Measurements from ENCODE around the gene SPPL2B. TPM values are rescaled to one million over a fixed set of nuclear protein-coding genes. Genes with fewer than 3 reads are reported as not detected.

The SPPL2B gene
- total RNA-seq, 4 donors from 2014 or later = 18.1 to 27.7 (median 23.2) TPM

DNA sequence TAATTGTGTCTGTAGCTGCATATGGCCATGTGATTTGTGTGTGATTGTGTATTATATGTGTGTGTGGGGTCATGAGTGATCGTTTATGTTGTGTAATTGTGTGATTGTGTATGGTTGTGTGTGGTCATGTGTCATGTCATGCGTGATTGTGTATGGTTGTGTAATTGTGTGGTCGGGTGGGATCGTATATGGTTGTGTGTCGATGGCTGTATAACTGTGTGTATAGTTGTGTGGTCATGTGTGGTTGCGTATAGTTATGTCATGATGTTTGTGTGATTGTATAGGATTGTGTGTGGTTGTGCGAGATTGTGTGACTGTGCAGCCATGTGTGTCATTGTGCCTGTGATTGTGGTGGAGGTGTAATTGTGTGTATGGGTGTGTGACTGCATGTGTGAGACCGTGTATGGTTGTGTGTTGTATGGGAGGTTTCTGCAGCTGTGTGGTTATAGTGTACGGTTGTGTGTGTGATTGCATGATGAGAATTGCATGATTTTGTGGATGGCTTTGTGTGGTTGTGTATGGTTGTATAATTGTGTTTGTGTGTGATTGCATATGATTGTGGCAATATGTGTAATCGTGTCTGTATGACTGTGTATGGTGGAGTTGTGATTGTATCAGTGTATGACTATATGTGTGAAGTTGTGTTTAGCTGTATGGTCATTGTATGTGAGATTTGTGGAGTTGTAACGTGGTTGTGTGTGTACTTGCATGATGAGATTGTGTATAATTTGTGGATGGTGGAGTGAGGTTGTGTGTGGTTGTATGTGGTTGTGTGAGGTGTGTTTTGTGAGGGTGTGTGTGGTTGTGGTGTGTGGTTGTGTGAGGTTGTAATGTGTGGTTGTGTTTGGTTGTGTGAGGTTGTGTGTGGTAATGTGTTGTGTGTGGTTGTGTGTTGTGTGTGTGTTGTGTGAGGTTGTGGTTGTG is 33.8 kb downstream of the SPPL2B start:
- in situ Hi-C loops (cut with MboI; ENCODE audit: low sequenced_read_pairs in 4 of 4) (no loop called here), intact Hi-C loops (cut with DNase I; ENCODE audit: low total_unique reads) (no loop called here)
- Histone ChIP-seq H3K4me3 (no peak overlapping the region), H3K36me3 (no peaks in the 10 kb centered on the region), H3K27me3 (peaks cover 33 to 44% (median 43%) of the 10 kb centered on the region in 3 donors), H3K9me3 (no peaks in the 10 kb centered on the region), H3K4me1 (no peaks in the 10 kb centered on the region), H3K27ac (no peak overlapping the region)
- ATAC-seq (no peak), DNase-seq (no peak)
- TF ChIP-seq, protein P1, sequence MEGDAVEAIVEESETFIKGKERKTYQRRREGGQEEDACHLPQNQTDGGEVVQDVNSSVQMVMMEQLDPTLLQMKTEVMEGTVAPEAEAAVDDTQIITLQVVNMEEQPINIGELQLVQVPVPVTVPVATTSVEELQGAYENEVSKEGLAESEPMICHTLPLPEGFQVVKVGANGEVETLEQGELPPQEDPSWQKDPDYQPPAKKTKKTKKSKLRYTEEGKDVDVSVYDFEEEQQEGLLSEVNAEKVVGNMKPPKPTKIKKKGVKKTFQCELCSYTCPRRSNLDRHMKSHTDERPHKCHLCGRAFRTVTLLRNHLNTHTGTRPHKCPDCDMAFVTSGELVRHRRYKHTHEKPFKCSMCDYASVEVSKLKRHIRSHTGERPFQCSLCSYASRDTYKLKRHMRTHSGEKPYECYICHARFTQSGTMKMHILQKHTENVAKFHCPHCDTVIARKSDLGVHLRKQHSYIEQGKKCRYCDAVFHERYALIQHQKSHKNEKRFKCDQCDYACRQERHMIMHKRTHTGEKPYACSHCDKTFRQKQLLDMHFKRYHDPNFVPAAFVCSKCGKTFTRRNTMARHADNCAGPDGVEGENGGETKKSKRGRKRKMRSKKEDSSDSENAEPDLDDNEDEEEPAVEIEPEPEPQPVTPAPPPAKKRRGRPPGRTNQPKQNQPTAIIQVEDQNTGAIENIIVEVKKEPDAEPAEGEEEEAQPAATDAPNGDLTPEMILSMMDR (IDR thresholded peaks at IDR 0.05 in 4 of 5, conservative IDR thresholded peaks at IDR 0.05 in 1 of 5) = no peak
- no peak for TF ChIP-seq POLR2A (IDR thresholded peaks at IDR 0.05)

DNA sequence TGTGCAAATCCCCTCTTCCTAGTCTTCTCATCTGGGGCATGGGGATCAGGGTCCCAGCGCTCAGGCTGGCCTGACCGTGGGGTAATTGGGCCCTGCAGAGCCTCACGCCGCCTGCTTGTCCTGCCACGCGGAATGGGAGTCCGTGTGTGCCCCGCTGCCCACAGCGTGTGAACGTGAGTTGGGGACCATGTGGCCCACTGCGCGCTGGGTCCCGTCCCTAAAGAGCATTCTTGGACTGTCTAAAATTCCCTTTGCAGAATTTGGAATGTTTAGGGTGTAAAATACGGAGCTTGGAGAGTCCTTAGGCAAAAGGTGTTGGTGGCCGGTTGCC is 34.5 kb downstream of the SPPL2B start:
- Histone ChIP-seq H3K9me3 (no peaks in the 10 kb centered on the region), H3K4me1 (no peaks in the 10 kb centered on the region), H3K27me3 (peaks cover 33 to 44% (median 43%) of the 10 kb centered on the region in 3 donors), H3K27ac (no peak overlapping the region), H3K36me3 (no peaks in the 10 kb centered on the region), H3K4me3 (no peak overlapping the region)
- TF ChIP-seq, protein P1 (IDR thresholded peaks at IDR 0.05 in 4 of 5, conservative IDR thresholded peaks at IDR 0.05 in 1 of 5) = no peak
- TF ChIP-seq POLR2A (IDR thresholded peaks at IDR 0.05) = no peak
- intact Hi-C loops (cut with DNase I; ENCODE audit: low total_unique reads) = no loop called here
- in situ Hi-C loops (cut with MboI; ENCODE audit: low sequenced_read_pairs in 4 of 4) = no loop called here
- no peak for DNase-seq
- ATAC-seq = no peak

DNA sequence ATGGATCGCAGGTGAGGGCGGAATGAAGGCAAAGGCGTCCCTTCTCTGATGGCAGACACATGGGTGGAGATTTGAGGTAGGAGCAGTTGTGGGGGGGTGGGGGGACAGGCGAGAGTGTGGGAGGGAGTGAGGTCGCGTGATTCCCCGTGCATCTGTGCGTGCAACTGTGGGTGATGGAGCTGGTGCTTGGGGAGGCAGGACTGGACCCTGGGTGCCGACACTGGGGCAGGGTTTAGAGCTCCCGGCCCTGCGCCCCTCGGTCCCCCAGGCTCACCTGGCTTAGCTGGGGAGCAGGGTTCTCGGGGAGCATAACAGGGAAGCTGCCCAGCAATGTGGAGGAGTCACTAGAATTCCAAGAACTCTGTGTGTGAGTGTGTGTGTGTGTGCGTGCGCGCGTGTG is 34.9 kb downstream of the SPPL2B start:
- H3K27ac ChIP-seq = no peak overlapping the region
- intact Hi-C loops (cut with DNase I; ENCODE audit: low total_unique reads) (no loop called here), in situ Hi-C loops (cut with MboI; ENCODE audit: low sequenced_read_pairs in 4 of 4) (no loop called here)
- DNase-seq = no peak
- no peak overlapping the region for H3K4me3 ChIP-seq
- H3K27me3 ChIP-seq = peaks cover 33 to 44% (median 43%) of the 10 kb centered on the region in 3 donors
- no peaks in the 10 kb centered on the region for H3K36me3 ChIP-seq
- H3K4me1 ChIP-seq = no peaks in the 10 kb centered on the region
- no peak for ATAC-seq
- H3K9me3 ChIP-seq = no peaks in the 10 kb centered on the region
- TF ChIP-seq, protein P1 (IDR thresholded peaks at IDR 0.05 in 4 of 5, conservative IDR thresholded peaks at IDR 0.05 in 1 of 5) = no peak
- TF ChIP-seq POLR2A (IDR thresholded peaks at IDR 0.05) = no peak

DNA sequence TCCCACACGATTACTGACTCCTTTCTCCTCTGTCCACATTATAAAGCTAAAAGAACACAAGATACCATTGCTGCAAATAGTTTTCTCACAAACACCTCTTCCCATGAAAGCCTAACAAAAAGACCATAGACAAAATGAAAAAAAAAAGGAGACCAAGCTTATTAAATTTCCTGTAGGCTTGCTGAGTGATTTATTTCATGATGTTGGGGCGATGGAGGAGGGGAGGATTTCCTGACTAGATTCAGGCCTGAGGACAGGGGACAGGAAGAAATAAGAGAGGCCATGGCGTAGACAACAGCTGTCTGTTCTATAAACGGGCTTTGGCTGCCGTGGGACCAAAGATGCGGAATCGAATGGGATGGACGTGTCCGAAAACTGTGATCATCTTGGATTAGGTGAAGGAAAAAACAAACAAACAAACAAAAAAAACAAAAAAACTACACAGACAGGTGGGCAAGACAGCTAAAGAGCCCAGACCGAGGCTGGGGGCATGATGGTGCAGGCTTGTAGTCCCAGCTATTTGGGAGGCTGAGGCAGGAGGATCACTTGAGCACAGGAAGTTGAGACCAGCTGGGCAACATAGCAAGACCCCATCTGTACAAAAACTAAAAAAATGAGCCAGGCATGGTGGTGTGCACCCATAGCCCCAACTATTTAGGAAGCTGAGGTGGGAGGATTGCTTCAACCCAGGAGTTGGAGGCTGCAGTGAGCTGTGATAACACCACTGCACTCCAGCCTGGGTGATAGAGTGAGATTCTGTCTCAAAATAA is 36.9 kb downstream of the SPPL2B start:
- no peaks in the 10 kb centered on the region for H3K9me3 ChIP-seq
- in situ Hi-C loops (cut with MboI; ENCODE audit: low sequenced_read_pairs in 4 of 4) = no loop called here
- H3K27me3 ChIP-seq = peaks cover 31 to 37% (median 37%) of the 10 kb centered on the region in 3 donors
- intact Hi-C loops (cut with DNase I; ENCODE audit: low total_unique reads) = no loop called here
- DNase-seq (no peak), ATAC-seq (no peak)
- no peak overlapping the region for H3K27ac ChIP-seq
- no peak overlapping the region for H3K4me3 ChIP-seq
- no peaks in the 10 kb centered on the region for H3K4me1 ChIP-seq
- no peak for TF ChIP-seq POLR2A (IDR thresholded peaks at IDR 0.05)
- TF ChIP-seq, protein P1 (IDR thresholded peaks at IDR 0.05 in 4 of 5, conservative IDR thresholded peaks at IDR 0.05 in 1 of 5) = no peak
- H3K36me3 ChIP-seq = no peaks in the 10 kb centered on the region
